GM12878 (cell line): ENCODE data around the gene TEF. TPM values are rescaled to one million over a fixed set of nuclear protein-coding genes. Genes with fewer than 3 reads are reported as not detected.

Source experiments
- BMI1 ChIP-seq: fragments of 450-650 bp; IDR thresholded peaks from 2 replicates; pipeline ENCODE4 v1.6.1; 2016; ENCODE audit warnings: mild to moderate bottlenecking, moderate library complexity, borderline replicate concordance
- CBX5 ChIP-seq: sonication (generic); IDR thresholded peaks from 2 replicates; pipeline ENCODE4 v1.6.1; 2016; ENCODE audit warnings: low read depth, moderate library complexity, mild to moderate bottlenecking, inconsistent platforms
- CHD1 ChIP-seq: IDR thresholded peaks from 2 replicates; pipeline ENCODE4 v1.6.1; 2012; ENCODE audit warnings: low read depth, low read length, improper control_type of control experiment
- EGR1 ChIP-seq, 2 experiments: IDR thresholded peaks; 1 replicate in 1 of 2; 2 replicates in 1 of 2; pipeline ENCODE4 v1.6.1; 2011 to 2012; ENCODE audit warnings: low read depth in 2 of 2, low read length in 2 of 2, borderline replicate concordance in 1 of 2, mild to moderate bottlenecking in 1 of 2, moderate library complexity in 1 of 2
- FOS ChIP-seq: IDR thresholded peaks from 3 replicates; pipeline ENCODE4 v1.6.1; 2011; ENCODE audit warnings: borderline replicate concordance; ENCODE audit not compliant: insufficient read length; ENCODE audit errors: extremely low read depth
- HDGF ChIP-seq: fragments of 450-650 bp; IDR thresholded peaks from 2 replicates; pipeline ENCODE4 v1.6.1; 2016; ENCODE audit warnings: antibody characterized with exemption
- IRF5 ChIP-seq: fragments of 450-650 bp; IDR thresholded peaks from 2 replicates; pipeline ENCODE4 v1.6.1; 2017; ENCODE audit warnings: borderline replicate concordance
- JUNB ChIP-seq: IDR thresholded peaks from 2 replicates; pipeline ENCODE4 v1.6.1; 2016; ENCODE audit warnings: antibody characterized with exemption, mild to moderate bottlenecking
- MEF2A ChIP-seq: IDR thresholded peaks from 2 replicates; pipeline ENCODE4 v1.6.1; 2011; ENCODE audit warnings: low read depth, mild to moderate bottlenecking, low read length, moderate library complexity; ENCODE audit not compliant: insufficient read depth
- MTA3 ChIP-seq: IDR thresholded peaks from 2 replicates; pipeline ENCODE4 v1.6.1; 2012; ENCODE audit warnings: low read length, inconsistent platforms, borderline replicate concordance
- MYC ChIP-seq: IDR thresholded peaks from 2 replicates; pipeline ENCODE4 v1.6.1; 2011; ENCODE audit warnings: mild to moderate bottlenecking, low read length, moderate library complexity, inconsistent platforms; ENCODE audit not compliant: insufficient read depth, insufficient replicate concordance, insufficient read length, severe bottlenecking
- NFXL1 ChIP-seq: fragments of 450-650 bp; IDR thresholded peaks from 2 replicates; pipeline ENCODE4 v1.6.1; 2017; ENCODE audit warnings: antibody characterized with exemption, mild to moderate bottlenecking, borderline replicate concordance
- POLR2AphosphoS2 ChIP-seq: IDR thresholded peaks from 2 replicates; pipeline ENCODE4 v1.6.1; 2011; ENCODE audit warnings: low read depth, mild to moderate bottlenecking, low read length, improper control_type of control experiment, moderate library complexity
- POLR2AphosphoS5 ChIP-seq: IDR thresholded peaks from 2 replicates; pipeline ENCODE4 v1.6.1; 2011; ENCODE audit warnings: mild to moderate bottlenecking, low read length, inconsistent platforms
- RB1 ChIP-seq: fragments of 450-650 bp; formaldehyde crosslinking; IDR thresholded peaks from 2 replicates; pipeline ENCODE4 v1.6.1; 2017; ENCODE audit warnings: mild to moderate bottlenecking, borderline replicate concordance
- SMC3 ChIP-seq: IDR thresholded peaks from 2 replicates; pipeline ENCODE4 v1.6.1; 2011; ENCODE audit warnings: low read length, improper control_type of control experiment, borderline replicate concordance
- SREBF2 ChIP-seq: IDR thresholded peaks from 2 replicates; pipeline ENCODE4 v1.6.1; 2012; ENCODE audit warnings: mild to moderate bottlenecking, low read length
- YY1 ChIP-seq: IDR thresholded peaks from 2 replicates; pipeline ENCODE4 v1.6.1; 2011; ENCODE audit warnings: low read depth, mild to moderate bottlenecking, low read length
- ZBED1 ChIP-seq: IDR thresholded peaks from 2 replicates; pipeline ENCODE4 v1.6.1; 2016; ENCODE audit warnings: borderline replicate concordance
- ZBTB11 ChIP-seq: fragments of 450-650 bp; formaldehyde crosslinking; IDR thresholded peaks from 2 replicates; pipeline ENCODE4 v1.5.0; 2022; ENCODE audit warnings: mild to moderate bottlenecking, missing genetic modification characterization
- ZNF274 ChIP-seq: IDR thresholded peaks from one replicate; pipeline ENCODE4 v1.8.0; 2011; ENCODE audit not compliant: insufficient read length, insufficient read depth
- ZNF384 ChIP-seq: IDR thresholded peaks from 2 replicates; pipeline ENCODE4 v1.6.1; 2012; ENCODE audit warnings: low read depth, mild to moderate bottlenecking, low read length, improper control_type of control experiment, borderline replicate concordance
- polyA plus RNA-seq, 11 experiments: library from polyadenylated mRNA; depleted of rRNA in 4 of 11; unstranded in 6 of 11; stranded (reverse) in 5 of 11; fragments of >200 nt; fragmentation: Nextera tagmentation in 4 of 11; fragmentation: Illumina TruSeq in 1 of 11; extraction: Ambion mirVana in 4 of 11; extraction: Trizol in 1 of 11; gene quantifications; 1 replicate in 1 of 11; 2 replicates in 10 of 11; pipeline versions ENCODE4 v1.2.1 to v1.2.3, GENCODE V29; 2011 to 2016; ENCODE audit warnings: inconsistent platforms in 2 of 11, missing spikeins in 2 of 11, low read depth in 1 of 11
- total RNA-seq, 4 experiments: library from RNA; depleted of rRNA in 3 of 4; stranded (reverse); fragments of >200 nt in 3 of 4; fragmentation: Illumina TruSeq in 1 of 4; extraction: Trizol in 1 of 4; gene quantifications; 2 replicates each; pipeline versions ENCODE4 v1.2.1 to v1.2.3, GENCODE V29; 2013 to 2021
- TF ChIP-seq, protein P1 (sequence below): IDR thresholded peaks from 2 replicates; pipeline ENCODE4 v1.6.1; 2012; ENCODE audit warnings: improper control_type of control experiment, low read depth, low read length; ENCODE audit not compliant: insufficient replicate concordance

The TEF gene
- total and polyA plus RNA-seq, 10 of the 15 experiments (the other 5 are each of a cell fraction or from before 2014, with no cell fraction given) = 0.23 to 4.9 (median 3.2) TPM

- TF ChIP-seq, protein P1, sequence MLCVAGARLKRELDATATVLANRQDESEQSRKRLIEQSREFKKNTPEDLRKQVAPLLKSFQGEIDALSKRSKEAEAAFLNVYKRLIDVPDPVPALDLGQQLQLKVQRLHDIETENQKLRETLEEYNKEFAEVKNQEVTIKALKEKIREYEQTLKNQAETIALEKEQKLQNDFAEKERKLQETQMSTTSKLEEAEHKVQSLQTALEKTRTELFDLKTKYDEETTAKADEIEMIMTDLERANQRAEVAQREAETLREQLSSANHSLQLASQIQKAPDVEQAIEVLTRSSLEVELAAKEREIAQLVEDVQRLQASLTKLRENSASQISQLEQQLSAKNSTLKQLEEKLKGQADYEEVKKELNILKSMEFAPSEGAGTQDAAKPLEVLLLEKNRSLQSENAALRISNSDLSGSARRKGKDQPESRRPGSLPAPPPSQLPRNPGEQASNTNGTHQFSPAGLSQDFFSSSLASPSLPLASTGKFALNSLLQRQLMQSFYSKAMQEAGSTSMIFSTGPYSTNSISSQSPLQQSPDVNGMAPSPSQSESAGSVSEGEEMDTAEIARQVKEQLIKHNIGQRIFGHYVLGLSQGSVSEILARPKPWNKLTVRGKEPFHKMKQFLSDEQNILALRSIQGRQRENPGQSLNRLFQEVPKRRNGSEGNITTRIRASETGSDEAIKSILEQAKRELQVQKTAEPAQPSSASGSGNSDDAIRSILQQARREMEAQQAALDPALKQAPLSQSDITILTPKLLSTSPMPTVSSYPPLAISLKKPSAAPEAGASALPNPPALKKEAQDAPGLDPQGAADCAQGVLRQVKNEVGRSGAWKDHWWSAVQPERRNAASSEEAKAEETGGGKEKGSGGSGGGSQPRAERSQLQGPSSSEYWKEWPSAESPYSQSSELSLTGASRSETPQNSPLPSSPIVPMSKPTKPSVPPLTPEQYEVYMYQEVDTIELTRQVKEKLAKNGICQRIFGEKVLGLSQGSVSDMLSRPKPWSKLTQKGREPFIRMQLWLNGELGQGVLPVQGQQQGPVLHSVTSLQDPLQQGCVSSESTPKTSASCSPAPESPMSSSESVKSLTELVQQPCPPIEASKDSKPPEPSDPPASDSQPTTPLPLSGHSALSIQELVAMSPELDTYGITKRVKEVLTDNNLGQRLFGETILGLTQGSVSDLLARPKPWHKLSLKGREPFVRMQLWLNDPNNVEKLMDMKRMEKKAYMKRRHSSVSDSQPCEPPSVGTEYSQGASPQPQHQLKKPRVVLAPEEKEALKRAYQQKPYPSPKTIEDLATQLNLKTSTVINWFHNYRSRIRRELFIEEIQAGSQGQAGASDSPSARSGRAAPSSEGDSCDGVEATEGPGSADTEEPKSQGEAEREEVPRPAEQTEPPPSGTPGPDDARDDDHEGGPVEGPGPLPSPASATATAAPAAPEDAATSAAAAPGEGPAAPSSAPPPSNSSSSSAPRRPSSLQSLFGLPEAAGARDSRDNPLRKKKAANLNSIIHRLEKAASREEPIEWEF = no peak
- no peak for TF ChIP-seq BMI1
- no peak for TF ChIP-seq EGR1 (IDR thresholded peaks at IDR 0.05; ENCODE audit: borderline replicate concordance in 1 of 2, low read depth in 2 of 2, low read length in 2 of 2)
- TF ChIP-seq NFXL1 = no peak
- no peak for TF ChIP-seq IRF5
- peak; percentile 48; the same call in 1 of the 2 replicates for TF ChIP-seq POLR2AphosphoS5
- TF ChIP-seq HDGF = no peak
- no peak for TF ChIP-seq JUNB
- no peak for TF ChIP-seq MTA3
- TF ChIP-seq MEF2A = no peak
- no peak; the same call in 1 of the 2 replicates for TF ChIP-seq YY1
- TF ChIP-seq MYC = no peak
- TF ChIP-seq SREBF2 = no peak
- no peak for TF ChIP-seq ZBED1
- no peak for TF ChIP-seq ZNF384
- no peak for TF ChIP-seq ZBTB11 (CRISPR knock-in tag)
- no peak for TF ChIP-seq CHD1
- no peak for TF ChIP-seq SMC3
- no peak for TF ChIP-seq RB1
- no peak for TF ChIP-seq FOS
- TF ChIP-seq ZNF274 = no peak
- no peak; the same call in 1 of the 2 replicates for TF ChIP-seq POLR2AphosphoS2
- TF ChIP-seq CBX5 = no peak
Measured at GRCh38 chr22:41380993-41381328, 781 bp upstream of the TEF start (continued).
